Panc1 (cell line): Measurements from ENCODE around the gene ROR1.

Experiments used
- CTCF ChIP-seq: fragments of 450-650 bp; IDR thresholded peaks from 2 replicates; pipeline ENCODE4 v1.5.1; 2017; ENCODE audit warnings: mild to moderate bottlenecking
- POLR2AphosphoS5 ChIP-seq: IDR thresholded peaks from 2 replicates; pipeline ENCODE4 v1.6.1; 2012; ENCODE audit warnings: mild to moderate bottlenecking, low read depth, low read length, moderate library complexity
- REST ChIP-seq, 2 experiments: IDR thresholded peaks; 2 replicates each; pipeline ENCODE4 v1.6.1; 2011 to 2012; ENCODE audit warnings: low read depth in 2 of 2, control low read depth in 1 of 2, low read length in 1 of 2, mild to moderate bottlenecking in 1 of 2, moderate library complexity in 1 of 2; ENCODE audit not compliant: insufficient read depth in 1 of 2
- TCF7L2 ChIP-seq: IDR thresholded peaks from 2 replicates; pipeline ENCODE4 v1.6.1; 2011; ENCODE audit warnings: mild to moderate bottlenecking, low read depth, low read length, inconsistent platforms

- TF ChIP-seq CTCF (no peak), REST (IDR thresholded peaks at IDR 0.05; ENCODE audit: insufficient read depth in 1 of 2, low read depth in 2 of 2, low read length in 1 of 2) (no peak), POLR2AphosphoS5 (no peak), TCF7L2 (no peak)
Observed at GRCh38 chr1:63775418-63776127, 1.8 kb downstream of the ROR1 start.
